Neural progenitor cell (in vitro differentiated cells): ENCODE measurements around the gene ARRDC3. TPM values are rescaled to one million over a fixed set of nuclear protein-coding genes. Genes with fewer than 3 reads are reported as not detected.
A peak's percentile ranks its signal among the peaks of the same experiment; 100 is the strongest.

Experiments used
- DNase-seq: peaks from one replicate; pipeline ENCODE4 v3.0.0-alpha.2; 2016; ENCODE audit warnings: low spot score
- H2AFZ ChIP-seq: fragments of 200-600 bp; sonication (generic); replicated peaks from 2 replicates; pipeline ENCODE4 v1.6.1; 2016; ENCODE audit warnings: antibody characterized with exemption
- H3F3A ChIP-seq: fragments of 200-600 bp; sonication (generic); 2 replicates; pipeline ENCODE4 v1.6.1; 2016; ENCODE audit warnings: antibody characterized with exemption, low read depth
- H3K27ac ChIP-seq: fragments of 200-600 bp; sonication (generic); 2 replicates; pipeline ENCODE4 v1.5.1; 2016; ENCODE audit warnings: mild to moderate bottlenecking
- H3K27me3 ChIP-seq: fragments of 200-600 bp; sonication (generic); 2 replicates; pipeline ENCODE4 v1.6.1; 2016; ENCODE audit warnings: mild to moderate bottlenecking, moderate library complexity
- H3K36me3 ChIP-seq: fragments of 200-600 bp; sonication (generic); 2 replicates; pipeline ENCODE4 v1.5.1; 2016
- H3K4me1 ChIP-seq: fragments of 200-600 bp; sonication (generic); 2 replicates; pipeline ENCODE4 v1.6.1; 2016; ENCODE audit warnings: mixed run types
- H3K4me2 ChIP-seq: fragments of 200-600 bp; sonication (generic); 2 replicates; pipeline ENCODE4 v1.6.1; 2016
- H3K4me3 ChIP-seq: fragments of 200-600 bp; sonication (generic); 2 replicates; pipeline ENCODE4 v1.5.1; 2016
- H3K79me2 ChIP-seq: fragments of 200-600 bp; sonication (generic); 2 replicates; pipeline ENCODE4 v1.6.1; 2016; ENCODE audit warnings: low read depth
- H3K9ac ChIP-seq: fragments of 200-600 bp; sonication (generic); 2 replicates; pipeline ENCODE4 v1.6.1; 2016
- H3K9me3 ChIP-seq: fragments of 200-600 bp; sonication (generic); 2 replicates; pipeline ENCODE4 v1.5.1; 2016; ENCODE audit warnings: low read depth
- H4K20me1 ChIP-seq: fragments of 200-600 bp; sonication (generic); 2 replicates; pipeline ENCODE4 v1.6.1; 2016; ENCODE audit warnings: low read depth
- H3K27ac Mint-ChIP-seq: 3 replicates; pipeline ENCODE4 v1.8.0; 2021; ENCODE audit warnings: mixed read lengths
- H3K27me3 Mint-ChIP-seq: 2 replicates; pipeline ENCODE4 v1.8.0; 2022; ENCODE audit warnings: low read depth, mild to moderate bottlenecking, inconsistent platforms, moderate library complexity, mixed read lengths; ENCODE audit not compliant: insufficient read depth
- H3K36me3 Mint-ChIP-seq: 3 replicates; pipeline ENCODE4 v1.8.0; 2021; ENCODE audit warnings: mixed read lengths
- H3K4me1 Mint-ChIP-seq: 3 replicates; pipeline ENCODE4 v1.8.0; 2021; ENCODE audit warnings: mixed read lengths
- H3K4me3 Mint-ChIP-seq: 3 replicates; pipeline ENCODE4 v1.8.0; 2021; ENCODE audit warnings: mild to moderate bottlenecking, moderate library complexity, mixed read lengths
- H3K9me3 Mint-ChIP-seq: 3 replicates; pipeline ENCODE4 v1.8.0; 2020; ENCODE audit warnings: mixed read lengths
- EZH2 ChIP-seq: fragments of 200-600 bp; sonication (generic); IDR thresholded peaks from 2 replicates; pipeline ENCODE4 v1.6.1; 2017; ENCODE audit warnings: antibody characterized with exemption, mild to moderate bottlenecking, moderate library complexity
- EZH2phosphoT487 ChIP-seq: fragments of 200-600 bp; sonication (generic); IDR thresholded peaks from 2 replicates; pipeline ENCODE4 v1.6.1; 2017; ENCODE audit warnings: antibody characterized with exemption
- total RNA-seq: library from RNA; depleted of rRNA; stranded (reverse); fragments of >200 nt; gene quantifications from 2 replicates; pipeline ENCODE4 v1.2.3, GENCODE V29; 2015; ENCODE audit warnings: low replicate concordance
- TF ChIP-seq, protein P1 (sequence below): fragments of 200-600 bp; sonication (generic); IDR thresholded peaks from 2 replicates; pipeline ENCODE4 v1.5.1; 2017; ENCODE audit warnings: antibody characterized with exemption, mild to moderate bottlenecking

Gene ARRDC3
- 79.3 and 126 TPM in 2 replicates for total RNA-seq

DNA sequence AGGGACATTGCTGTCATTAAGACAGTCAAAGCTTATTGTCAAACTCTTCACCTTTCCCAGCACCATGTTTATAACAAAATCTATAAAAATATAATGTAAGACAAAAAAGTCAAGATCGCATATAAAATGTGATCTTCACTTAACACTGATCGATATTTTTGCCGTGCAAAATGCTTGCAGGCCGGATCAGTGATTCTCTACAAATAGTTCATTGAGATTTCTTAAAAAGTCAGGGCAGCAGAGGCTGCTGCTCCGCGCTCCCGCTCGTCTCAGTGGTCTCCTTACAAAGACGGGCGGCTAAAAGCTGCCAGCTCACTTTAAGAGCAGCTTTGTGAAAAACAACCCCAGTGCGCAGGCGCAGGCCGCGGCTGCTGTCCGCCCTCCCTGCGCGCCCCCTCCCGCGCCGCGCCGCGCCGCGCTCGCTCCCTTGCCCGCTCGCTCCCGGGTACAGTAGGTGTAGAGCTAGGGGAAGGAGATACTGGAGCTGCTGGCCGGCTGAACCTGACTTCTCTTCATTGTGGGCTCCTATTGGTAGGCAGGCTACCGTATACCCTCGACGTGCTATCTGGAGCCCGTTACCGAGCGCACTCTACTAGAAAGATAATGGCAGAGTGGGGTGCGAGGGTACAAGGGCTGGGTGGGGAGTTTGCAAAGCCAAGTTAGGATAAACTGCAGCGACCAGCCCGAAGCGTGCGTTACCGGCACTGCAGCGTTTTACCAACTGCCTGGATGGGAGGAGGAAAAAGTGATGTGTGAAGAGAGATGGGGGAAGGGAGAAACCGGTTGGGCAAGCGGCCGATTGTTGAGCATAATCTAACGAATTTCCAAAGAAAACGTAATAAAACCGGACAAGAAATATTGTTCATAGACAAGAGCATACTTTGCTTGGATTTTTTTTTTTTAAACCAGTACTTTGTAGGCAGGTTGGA, at the start of gene ARRDC3:
ARRDC3 (minus strand) TSS at position 291 of the 929 bp plus-strand sequence; CDS start at position 66, 225 bp downstream.
- Histone ChIP-seq H4K20me1 (peaks cover 7% of the 10 kb centered on the region), H3K79me2 (peaks cover 42% of the 10 kb centered on the region), H3K4me2 (peak within 1 kb of the TSS; percentile 94), H3F3A (peaks cover 62% of the 10 kb centered on the region), H3K27me3 (no peaks in the 10 kb centered on the region), H3K9ac (peak within 1 kb of the TSS; percentile 100), H3K4me1 (peaks cover 18% of the 10 kb centered on the region), H3K36me3 (no peaks in the 10 kb centered on the region), H3K9me3 (no peaks in the 10 kb centered on the region), H2AFZ (peak within 1 kb of the TSS; percentile 63), H3K27ac (peak within 1 kb of the TSS; percentile 100), H3K4me3 (peak within 1 kb of the TSS; percentile 99)
- TF ChIP-seq EZH2phosphoT487 (no peak), EZH2 (no peak)
- TF ChIP-seq, protein P1, sequence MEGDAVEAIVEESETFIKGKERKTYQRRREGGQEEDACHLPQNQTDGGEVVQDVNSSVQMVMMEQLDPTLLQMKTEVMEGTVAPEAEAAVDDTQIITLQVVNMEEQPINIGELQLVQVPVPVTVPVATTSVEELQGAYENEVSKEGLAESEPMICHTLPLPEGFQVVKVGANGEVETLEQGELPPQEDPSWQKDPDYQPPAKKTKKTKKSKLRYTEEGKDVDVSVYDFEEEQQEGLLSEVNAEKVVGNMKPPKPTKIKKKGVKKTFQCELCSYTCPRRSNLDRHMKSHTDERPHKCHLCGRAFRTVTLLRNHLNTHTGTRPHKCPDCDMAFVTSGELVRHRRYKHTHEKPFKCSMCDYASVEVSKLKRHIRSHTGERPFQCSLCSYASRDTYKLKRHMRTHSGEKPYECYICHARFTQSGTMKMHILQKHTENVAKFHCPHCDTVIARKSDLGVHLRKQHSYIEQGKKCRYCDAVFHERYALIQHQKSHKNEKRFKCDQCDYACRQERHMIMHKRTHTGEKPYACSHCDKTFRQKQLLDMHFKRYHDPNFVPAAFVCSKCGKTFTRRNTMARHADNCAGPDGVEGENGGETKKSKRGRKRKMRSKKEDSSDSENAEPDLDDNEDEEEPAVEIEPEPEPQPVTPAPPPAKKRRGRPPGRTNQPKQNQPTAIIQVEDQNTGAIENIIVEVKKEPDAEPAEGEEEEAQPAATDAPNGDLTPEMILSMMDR, result no peak
- DNase-seq, result peak; percentile 98
- Mint-ChIP-seq H3K4me3 (peak within 1 kb of the TSS; percentile 93), H3K9me3 (no peaks in the 10 kb centered on the region), H3K36me3 (peaks cover 7% of the 10 kb centered on the region), H3K27me3 (peaks cover 3% of the 10 kb centered on the region), H3K27ac (peak within 1 kb of the TSS; percentile 99), H3K4me1 (peaks cover 23% of the 10 kb centered on the region)

- Histone ChIP-seq H3K36me3 (no peaks in the 10 kb centered on the region), H3K27me3 (no peaks in the 10 kb centered on the region), H3K9me3 (no peaks in the 10 kb centered on the region), H3F3A (no peaks in the 10 kb centered on the region), H3K4me2 (no peak overlapping the region), H2AFZ (no peak overlapping the region), H3K27ac (no peak overlapping the region), H3K79me2 (no peaks in the 10 kb centered on the region), H3K9ac (no peak overlapping the region), H4K20me1 (no peaks in the 10 kb centered on the region), H3K4me3 (no peak overlapping the region), H3K4me1 (no peaks in the 10 kb centered on the region)
- TF ChIP-seq EZH2 (no peak), EZH2phosphoT487 (no peak)
- TF ChIP-seq, protein P1, result no peak
- Mint-ChIP-seq H3K9me3 (no peaks in the 10 kb centered on the region), H3K4me3 (no peak overlapping the region), H3K36me3 (peaks cover 1% of the 10 kb centered on the region), H3K4me1 (no peaks in the 10 kb centered on the region), H3K27ac (no peak overlapping the region), H3K27me3 (no peaks in the 10 kb centered on the region)
- DNase-seq, result no peak
These were observed 47.8 kb upstream of the ARRDC3 start for GRCh38 chr5:91430949-91431348.

DNA sequence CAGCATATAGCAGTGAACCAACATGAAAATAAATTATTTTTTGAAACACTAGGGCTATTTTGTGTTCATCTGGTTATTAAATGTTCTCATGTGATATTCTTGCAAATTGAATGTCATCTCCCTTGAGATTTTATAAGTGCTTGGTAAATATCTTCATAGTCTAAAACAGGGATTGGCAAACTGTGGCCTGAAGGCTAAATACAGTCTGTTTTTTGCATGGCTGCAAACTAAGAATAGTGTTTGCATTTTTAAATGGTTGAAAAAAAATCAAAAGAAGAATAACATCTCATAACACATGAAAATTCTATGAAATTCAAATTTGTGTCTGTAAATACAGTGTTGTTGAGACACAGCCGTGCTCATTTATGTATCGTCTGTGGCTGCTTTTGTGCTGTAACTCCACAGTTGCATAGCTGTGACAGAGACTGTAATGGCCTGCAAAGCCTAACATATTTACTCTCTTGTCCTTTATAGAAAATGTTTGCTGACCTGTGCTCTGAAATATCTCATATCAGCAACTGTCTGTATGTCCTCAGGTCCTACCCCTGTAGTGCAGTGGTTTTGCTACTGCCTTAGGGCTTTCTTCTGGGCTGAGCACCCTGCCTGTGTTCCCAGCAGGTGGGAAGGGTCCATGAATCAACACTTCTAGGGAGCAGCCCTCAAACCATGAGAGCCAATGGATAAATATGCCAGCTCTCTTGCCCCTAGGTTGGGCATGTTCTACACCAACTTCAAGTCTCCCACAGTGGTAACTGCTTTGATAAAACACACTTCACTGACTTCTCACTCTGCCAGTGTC, 41.7 kb upstream of the ARRDC3 start:
- H3K4me2 ChIP-seq, result no peak overlapping the region

More for the DNA sequence above, 41.7 kb upstream of the ARRDC3 start:
- DNase-seq, result peak; percentile 6
- Mint-ChIP-seq H3K4me1 (peaks cover 9% of the 10 kb centered on the region), H3K27ac (no peak overlapping the region), H3K36me3 (peaks cover 1% of the 10 kb centered on the region), H3K4me3 (no peak overlapping the region), H3K9me3 (no peaks in the 10 kb centered on the region), H3K27me3 (no peaks in the 10 kb centered on the region)
- Histone ChIP-seq H3K9me3 (no peaks in the 10 kb centered on the region), H3K4me3 (no peak overlapping the region), H4K20me1 (no peaks in the 10 kb centered on the region), H3K27ac (no peak overlapping the region), H2AFZ (no peak overlapping the region), H3F3A (peaks cover 2% of the 10 kb centered on the region), H3K4me1 (peaks cover 13% of the 10 kb centered on the region), H3K36me3 (no peaks in the 10 kb centered on the region), H3K27me3 (no peaks in the 10 kb centered on the region), H3K9ac (no peak overlapping the region), H3K79me2 (no peaks in the 10 kb centered on the region)
- TF ChIP-seq EZH2 (no peak), EZH2phosphoT487 (no peak)
- TF ChIP-seq, protein P1, result no peak
